GM21825 (cell line): ENCODE measurements around the gene SLC25A22.

Experiments
- ATAC-seq: cut with Tn5 transposase; IDR thresholded peaks from one replicate; pipeline ENCODE4 v1.9.1; 2021; ENCODE audit warnings: mild to moderate bottlenecking, moderate library complexity; ENCODE audit not compliant: unreplicated experiment

SLC25A22 gene

DNA sequence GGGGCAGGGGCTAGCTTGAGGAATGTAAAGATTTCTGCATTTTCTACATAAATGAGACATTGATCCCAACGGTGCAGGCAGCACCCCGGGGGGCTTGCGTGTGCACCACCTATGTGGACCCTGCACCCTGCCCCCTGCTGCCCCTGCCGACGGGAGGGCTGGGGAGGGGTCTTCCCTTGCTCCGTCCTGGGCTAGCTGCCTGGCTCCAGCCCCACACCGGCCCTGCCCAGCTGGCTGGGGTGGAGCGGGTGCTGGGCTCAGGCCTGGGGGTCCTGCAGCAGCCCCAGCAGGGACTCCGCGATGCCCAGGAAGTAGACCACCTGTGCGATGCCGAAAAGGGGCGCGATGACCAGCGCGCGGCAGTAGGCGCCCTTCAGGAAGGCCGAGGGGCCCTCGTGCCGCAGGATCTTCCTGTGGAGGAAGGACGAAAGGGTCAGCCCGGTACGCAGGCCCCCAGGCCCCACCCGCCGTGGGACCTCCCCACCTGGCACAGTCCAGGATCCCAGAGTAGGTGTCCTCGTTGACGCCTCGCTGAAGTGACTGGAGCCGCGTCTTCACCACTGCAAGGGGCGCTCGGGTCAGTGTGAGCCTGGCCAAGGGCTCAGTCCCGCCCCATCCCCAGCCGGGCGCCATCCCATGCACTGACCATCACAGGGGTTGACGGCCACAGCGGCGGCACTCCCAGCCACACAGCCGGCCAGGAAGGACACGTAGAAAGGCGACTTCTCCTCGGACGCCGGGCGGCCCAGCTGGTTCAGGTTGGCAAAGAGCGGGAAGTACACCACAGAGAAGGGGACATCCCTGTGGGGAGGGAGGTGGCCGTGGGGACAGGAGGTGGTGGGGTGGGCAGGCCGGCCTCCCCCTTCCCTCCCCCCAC is 6.2 kb downstream of the SLC25A22 start:
- ATAC-seq: no peak

DNA sequence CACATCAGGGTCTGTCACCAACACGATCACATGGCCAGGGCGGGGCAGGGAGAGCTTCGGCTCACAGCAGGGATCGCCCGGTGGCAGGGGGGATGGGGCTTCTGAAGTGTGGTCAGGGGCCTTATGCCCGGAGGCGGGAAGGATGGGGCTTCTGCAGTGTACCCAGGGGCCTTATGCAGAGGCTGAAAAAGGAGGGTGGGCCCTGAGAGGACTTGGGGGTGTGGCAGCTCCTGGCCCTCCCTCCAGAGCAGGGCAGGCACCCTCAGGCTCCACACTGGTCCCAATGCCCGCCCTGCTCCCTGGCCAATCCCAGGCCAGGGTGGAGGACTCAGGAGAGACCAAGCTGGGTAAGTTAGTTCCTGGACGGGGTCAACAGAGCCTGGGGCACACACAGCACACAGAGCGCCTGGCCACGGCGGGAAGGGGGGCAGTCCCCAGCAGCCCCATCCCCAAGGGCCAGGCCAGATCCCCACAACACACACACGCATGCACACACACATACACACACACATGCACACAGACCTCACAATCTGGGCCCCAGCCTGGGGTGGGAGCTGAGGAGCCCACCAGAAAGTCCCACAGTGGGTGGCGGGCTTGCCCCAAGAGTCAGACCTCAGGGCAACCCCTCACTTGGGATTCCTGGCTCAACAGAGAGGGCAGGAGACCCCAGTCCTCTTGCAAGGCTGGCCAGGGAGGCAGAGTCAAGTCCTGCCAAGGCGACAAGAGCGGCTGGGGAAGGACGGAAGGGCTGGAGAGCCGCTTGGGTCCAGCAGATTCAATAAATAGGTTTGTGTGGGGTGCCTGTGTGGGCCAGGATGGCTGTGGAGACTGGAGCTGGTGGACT is 7.1 kb downstream of the SLC25A22 start:
- no peak for ATAC-seq

DNA sequence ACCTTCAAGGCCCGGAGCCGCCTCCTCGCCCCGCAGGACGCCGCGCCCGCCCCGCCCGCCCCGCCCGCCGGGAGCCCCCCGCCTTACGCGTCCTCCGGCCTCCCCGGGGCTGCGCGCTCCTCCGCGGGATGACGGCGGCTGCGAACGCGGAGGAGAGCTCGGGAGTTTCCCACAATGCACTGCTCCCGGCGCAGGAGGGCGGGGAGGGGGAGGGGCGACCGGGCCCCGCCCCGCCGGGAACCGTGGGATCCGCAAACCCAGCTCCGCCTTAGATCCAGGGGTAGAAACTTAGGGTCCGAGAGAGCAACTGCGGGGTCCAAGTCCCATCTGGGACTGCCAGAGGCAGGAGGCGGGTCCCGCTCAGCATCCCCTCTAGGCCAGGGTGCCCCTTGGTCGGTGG is 8.1 kb downstream of the SLC25A22 start, which contains the start of gene CEND1:
Gene CEND1 (minus strand): TSS at position 148 of the 400 bp plus-strand sequence. CDS start 1,514 bp downstream, outside the sequence.
- no peak for ATAC-seq

DNA sequence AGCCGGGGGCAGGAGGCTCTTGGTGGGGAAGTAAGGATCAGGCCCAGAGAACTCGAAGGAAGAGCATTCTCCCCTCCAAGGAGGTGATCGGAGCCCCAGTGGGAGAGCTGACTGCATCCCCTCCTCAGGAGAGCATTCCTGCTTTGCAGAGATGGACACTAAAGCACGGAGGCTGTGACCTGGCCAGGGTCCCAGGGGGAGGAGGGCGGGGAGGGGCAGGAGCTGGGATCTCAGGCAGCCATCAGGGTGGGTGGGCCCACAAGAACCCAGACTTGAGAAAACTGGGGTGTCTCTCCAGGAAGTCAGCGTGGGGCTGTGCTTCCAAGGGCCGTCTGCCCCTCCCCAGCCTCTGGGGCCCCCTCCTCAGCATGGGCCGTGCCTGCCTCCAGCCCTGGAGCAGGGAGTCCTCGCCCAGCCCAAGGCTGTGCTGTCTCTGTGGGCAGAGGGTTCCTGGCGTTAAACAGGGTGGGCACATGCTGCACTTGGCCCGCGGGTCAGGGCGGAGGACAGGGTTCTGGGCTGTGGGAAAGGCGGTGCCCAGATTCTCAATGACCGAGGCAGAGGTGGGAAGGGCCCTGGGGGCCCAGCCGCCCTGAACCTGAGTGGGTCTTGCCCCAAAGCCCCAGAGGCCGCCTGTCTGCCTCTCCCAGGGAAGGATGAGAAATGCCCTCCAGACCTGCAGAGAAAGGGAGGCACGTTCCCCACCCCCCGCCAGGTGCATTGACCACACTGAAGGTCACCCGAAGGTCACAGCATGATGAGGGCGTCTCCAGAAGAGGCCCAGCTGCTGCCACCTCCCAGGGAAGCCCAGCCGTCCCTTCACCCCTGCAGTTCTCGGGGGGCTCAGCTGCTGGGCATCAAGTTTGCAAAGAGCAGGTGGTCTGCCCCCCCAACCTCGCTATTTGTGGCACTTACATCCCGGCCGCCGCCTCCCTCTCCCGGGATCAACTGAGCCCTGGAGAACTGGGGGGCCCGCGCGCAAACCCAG is 8.8 kb downstream of the SLC25A22 start:
- ATAC-seq: no peak

DNA sequence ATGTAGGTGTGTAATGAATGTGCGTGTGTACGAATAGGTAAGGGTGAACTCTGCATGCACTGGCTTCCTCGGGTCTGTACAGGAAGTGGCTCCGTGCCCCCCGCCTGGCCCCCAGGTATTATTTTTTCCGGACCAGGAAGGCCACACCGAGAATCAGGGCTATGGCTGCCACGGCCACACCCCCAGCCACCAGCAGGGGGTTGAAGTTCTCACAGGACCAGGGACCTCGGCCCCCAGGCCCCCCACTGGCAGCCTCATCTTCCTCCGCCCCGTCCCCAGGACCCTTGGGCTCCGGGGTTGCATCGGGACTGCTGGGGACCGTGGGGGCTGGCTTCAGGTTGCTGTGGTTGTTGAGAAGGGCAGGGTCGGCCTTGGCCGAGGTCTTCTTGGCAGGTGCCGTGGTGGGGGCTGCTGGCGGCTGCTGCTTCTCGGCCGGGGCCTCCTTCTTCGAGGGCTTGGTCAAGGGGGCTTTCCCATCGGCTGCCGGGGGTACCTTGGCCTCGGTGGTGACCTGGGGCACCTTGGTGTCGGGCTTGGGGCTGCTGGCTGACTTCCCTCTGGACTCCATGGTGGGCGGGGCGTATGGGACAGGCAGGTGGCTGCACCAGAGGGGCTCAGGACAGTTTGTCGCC is 10.0 kb downstream of the SLC25A22 start:
- no peak for ATAC-seq

DNA sequence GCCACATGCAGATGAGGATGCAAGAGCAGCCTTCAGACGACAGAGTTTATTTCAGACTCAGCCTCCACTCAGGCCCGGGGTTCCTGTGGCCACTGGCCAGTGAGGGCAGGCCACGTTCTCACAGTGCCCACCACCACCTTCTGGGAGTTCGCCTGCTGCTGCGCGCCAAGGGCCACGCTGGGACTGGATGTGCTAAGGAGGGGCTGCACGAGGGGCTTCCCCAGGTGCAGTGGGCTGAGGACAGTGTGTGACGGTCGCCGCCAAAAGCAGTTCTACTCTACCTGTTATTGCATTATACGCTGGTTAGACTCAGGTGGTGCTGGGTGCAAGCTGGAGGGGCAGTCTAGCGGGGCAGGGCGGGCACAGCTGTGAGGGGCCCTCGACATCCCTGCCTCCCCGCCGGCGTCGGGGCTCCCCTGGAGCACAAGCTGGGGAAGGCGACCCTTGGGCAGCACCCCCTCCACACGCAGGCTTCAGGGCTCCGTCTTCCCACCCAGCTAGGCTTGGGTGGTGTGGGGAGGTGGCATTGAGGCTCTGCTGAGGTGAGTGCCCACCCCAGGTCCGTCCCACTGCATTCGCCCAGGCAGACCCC is 10.9 kb downstream of the SLC25A22 start:
- ATAC-seq: no peak

DNA sequence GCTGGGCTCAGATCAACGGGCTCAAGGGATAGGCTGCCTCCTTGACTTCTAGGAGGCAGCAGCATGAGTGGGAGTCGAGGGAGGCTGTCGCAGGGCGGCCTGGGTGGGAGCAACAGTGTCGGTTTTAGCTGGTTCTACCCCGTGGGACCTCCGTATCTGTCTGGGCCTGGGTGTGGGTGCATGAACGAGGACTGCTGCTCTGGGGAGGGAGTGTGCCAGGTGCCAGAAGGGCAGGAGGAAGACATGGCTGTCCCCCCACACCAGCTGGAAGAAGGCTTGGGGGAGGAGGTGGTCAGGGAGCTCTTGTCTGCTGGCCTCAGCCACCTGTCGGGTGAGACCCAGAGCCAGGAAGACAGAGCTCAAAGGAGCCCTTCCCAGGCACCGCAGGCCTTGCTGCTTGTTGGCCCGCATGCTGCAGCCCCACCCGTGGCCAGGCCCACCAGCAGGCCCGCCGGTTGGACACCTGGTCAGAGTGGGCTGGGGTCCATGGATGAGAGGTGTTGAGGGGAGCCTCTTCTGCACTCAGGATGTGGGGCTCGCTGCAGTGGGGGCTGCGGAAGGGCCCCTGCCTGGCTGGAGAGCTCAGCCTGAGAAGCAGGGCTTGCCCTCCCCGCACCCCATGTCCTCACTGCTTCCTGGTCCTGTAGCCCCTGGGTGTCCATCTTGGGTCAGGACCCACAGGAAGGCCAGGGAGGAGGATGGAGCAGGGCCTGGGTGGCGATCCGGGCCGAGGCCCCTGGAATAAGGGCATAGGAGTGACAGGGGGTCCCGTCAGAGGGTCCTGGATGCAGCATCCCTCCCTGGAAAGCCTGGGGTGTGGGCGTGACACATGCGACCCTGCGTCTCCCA is 11.6 kb downstream of the SLC25A22 start:
- no peak for ATAC-seq

DNA sequence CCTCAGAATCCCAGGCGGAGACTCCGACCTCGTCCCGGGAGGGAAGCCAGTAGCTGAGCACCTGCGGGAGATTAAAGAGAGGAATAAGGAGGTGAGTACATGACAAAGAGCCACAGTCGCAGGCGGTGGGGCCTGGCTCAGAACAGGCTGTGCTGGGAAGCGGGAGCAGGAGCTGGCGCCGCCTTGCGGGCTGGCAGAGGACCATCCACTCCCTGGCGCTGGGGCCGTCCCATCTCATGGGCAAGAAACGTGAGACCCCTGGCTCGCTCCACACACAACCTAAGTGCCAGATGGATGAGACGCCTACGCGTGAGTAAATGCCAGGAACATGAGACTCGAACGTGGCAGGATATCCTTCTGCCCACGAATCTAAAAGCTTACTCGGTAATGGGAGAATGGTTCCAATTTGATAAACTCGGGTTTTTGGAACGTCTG is 14.5 kb downstream of the SLC25A22 start:
- no peak for ATAC-seq

DNA sequence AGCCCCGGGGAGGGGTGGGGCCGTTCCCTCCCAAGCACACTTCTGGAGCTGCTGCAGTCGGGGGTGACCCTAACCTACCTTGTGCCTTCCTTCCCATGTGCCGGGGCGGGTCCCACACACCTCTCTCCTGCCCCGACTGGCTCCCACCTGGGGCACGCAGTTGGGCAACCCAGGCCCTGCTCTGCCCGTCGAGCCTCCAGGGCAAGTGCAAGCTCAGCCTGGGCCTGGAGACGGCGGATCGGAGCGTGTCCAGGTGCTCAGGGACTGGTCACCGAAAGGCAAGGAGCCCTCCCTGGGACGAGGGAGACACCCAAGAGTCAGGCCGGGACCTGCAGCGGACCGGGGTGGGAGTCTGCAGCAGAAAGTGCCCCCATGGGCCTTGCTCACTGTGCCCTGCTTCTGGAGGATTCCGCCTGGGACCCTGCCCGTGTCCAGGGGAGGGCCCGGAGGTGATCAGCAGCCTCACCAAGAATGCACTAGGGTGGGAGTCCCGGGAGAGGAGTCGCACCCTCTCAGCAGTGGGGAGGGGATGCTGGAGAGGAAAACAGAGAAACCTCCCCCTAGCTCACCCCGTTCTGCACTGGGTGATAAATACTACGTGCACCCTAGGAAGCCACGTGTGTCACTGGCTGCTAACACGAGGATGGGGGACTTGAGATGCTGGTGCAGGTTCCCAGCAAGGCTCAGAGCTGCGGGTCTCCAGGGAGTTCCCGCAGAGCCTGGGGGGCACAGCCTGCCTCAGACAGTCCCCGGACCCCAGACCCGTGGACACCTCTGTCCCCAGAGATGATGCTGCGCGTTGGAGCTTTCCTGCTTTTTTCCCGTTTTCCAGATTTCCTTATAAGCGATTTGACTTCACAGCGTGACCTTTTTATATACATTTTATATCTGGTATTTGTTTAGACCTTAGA is 15.6 kb downstream of the SLC25A22 start:
- no peak for ATAC-seq

DNA sequence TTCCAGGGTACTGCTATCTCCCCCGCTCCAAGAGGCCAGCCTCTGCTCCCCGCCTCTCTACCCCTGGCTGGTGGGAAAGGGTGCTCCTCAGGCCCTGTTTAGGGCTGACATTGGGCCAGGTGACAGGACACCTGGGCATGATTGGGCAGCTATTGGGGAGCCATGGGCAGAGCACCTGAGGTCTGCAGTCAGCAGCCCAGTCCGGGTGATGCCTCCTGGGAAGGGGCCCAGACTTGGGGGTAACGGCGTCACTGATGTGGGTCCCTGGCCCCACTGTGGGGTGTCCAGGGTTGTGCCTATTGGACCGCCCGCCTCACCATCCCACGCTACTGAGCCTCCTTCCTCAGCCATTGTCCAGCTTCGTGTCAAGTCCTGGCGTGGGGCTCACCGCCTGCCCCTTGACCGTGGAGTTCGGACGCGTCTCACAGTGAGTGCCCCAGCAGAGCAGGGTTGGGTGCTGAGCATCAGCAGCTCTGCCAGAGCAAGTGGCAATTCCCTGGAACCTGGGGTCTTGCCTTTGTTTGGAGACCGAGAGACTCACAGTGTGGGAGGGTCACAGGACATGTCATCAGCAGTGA is 18.0 kb downstream of the SLC25A22 start:
- ATAC-seq: no peak

DNA sequence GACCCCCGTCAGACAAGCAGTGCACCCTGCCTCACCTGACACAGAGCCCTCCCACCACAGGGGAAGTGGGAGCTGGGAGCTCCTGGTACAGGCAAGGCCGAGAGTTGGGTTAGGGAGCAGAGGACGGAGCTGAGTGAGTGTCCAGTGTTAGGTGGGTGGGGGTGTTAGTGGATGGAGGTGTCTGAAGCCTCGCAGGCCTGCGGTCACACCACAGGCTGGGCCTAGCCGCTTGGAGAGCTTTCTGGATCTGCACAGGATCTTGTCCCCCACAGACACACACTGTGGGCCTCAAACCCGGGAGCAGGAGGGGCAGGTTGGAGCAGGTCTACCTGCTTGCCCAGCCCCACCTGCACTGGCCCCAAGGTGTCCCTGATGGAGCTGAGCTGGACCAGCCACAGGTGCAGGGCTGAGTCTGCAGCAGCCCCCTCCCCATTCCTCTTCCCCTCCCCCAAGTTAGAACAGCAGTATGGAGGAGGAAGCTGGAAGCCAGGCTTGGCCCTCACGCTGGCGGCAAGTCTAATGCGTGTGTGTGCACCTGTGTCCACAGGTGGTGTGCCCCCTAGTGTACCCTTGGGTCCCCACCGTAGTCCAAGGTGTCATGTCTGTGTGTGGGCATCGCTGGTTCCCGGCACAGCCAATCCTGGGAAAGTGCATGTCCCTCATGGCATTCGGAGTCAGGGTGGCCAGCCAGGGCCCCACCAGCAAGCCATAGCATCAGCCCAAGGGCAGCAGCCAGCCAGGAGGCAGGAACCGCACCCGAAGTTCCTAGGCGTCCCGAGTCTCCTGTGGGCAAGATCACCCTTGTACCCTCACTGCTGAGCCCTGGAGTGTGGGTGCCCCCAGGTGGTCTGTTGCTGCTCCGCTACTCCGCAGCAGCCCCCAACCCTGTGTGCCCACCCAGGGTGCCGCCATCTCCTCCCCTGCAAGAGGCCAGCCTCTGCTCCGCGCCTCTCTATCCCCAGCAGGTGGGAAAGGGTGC is 18.8 kb downstream of the SLC25A22 start:
- no peak for ATAC-seq

DNA sequence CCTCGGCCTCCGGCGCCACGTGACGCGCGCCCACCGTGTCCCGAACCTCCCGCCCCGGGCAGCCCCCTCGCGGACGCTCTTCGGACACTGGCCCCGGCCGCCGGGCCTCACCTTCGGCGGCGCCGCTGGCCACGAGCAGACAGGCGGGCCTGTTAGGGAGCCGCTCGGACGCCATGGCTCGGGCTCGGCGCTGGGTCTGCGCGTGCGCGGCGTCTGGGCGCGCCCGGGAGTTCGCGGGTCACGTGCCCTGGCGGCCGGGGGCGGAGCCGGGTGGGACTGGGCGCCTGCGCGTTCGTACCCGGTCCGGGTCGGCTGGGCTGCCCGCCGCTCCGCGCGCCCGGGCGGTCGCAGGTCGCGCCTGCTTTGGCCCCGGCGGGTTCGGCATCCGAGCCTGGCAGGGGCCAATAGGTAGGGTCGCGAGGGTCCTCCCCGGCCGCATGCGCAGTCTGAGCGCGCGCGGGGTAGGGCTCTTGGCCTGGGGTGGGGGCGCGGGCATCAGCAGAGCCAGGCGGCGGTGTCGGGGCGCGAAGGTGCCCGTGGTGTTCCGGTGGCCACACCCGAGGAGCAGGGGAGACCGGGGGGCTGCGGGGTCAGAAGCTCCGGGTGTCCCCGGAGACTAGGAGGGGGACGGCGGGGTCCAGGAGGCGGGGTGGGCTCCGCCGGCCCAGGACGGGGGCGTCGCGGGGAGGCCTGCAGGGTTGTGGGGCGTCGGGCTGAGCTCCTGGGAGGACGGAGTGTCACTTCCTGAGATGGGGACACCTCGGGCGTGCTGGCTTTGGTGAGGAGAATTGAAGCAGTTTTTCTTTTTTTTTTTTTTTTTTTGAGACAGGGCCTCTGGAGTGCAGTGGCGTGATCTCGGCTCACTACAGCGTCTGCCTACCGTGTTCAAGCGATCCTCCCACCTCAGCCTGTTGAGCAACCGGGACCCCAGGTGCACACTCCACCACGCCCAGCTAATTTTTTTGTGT is 20.5 kb downstream of the SLC25A22 start, which contains the start of gene GATD1:
Gene GATD1 (minus strand): TSS at position 200 of the 968 bp plus-strand sequence. CDS start 25 bp downstream, at position 175.
- ATAC-seq: peak; percentile 69

DNA sequence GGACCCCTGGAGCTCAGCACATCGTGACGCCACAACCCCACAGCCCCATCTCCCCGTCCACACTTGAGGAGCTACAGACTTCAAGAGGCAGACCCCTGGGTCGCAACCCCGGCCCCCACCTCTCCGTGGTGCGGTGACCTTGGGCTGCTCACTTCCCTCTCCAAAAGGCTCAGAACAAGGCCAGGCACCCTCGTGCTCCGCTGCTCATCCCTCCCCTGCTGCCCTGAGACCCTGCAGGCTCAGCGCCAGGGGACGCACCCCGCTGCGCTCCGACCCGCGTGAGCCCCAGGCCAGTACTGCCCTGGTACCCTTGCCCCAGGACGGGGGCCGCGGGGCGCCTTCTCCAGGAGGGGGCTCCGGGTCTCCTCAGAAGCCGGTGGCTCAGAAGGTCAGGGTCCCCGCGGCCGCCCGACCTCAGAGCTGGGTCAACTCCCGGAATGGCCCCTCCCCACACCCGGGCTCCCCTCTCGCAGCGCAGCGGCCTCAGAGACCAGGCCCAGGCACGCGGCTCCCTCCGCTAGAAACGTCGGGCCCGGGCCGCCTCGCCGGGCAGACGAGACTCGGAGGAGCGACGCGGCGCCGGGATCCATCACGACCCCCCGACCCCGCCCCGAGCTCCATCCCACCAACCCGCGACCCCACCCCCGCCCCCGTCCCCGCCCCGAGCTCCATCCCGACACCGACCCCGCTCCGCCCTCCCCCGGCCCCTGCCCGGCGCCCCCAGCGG is 21.4 kb downstream of the SLC25A22 start:
- peak; percentile 12 for ATAC-seq

DNA sequence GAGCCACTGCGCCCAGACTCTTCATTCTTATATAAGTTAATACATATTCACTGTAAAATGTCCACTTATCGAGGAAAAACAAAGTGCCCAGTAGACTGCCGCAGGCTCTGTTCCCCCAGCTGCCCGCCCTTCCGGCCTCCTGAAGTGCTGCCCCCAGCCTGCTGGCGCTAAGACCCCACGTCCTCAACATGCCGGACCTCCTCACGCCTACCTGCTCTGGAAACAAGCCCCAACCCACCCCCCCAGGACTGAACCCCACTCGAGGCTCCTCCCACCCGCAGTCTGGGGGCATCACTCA is 21.9 kb downstream of the SLC25A22 start:
- no peak for ATAC-seq
